ENCODE measurements around the gene ILF2.

DNA sequence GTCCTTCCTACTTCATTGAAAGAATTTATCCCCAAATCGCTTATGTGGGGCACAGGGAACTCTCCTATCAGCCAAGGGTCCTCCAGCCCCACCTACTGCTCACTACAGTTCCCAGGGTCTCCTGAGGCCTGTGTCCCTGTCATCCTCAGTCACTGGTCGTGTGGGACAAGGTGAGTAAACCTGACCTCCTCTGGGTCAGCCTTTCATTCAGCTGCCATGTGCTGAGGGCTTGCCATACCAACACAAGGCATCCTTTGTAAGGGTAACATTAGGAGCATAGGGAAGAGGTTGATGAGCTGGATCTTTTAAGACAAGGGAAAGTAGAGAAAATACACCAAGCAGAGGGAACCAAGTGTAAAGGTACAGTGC is 23.5 kb downstream of the ILF2 start:
- TF ChIP-seq, protein P1, sequence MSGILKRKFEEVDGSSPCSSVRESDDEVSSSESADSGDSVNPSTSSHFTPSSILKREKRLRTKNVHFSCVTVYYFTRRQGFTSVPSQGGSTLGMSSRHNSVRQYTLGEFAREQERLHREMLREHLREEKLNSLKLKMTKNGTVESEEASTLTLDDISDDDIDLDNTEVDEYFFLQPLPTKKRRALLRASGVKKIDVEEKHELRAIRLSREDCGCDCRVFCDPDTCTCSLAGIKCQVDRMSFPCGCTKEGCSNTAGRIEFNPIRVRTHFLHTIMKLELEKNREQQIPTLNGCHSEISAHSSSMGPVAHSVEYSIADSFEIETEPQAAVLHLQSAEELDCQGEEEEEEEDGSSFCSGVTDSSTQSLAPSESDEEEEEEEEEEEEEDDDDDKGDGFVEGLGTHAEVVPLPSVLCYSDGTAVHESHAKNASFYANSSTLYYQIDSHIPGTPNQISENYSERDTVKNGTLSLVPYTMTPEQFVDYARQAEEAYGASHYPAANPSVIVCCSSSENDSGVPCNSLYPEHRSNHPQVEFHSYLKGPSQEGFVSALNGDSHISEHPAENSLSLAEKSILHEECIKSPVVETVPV (CRISPR knock-in tag; IDR thresholded peaks at IDR 0.05) = no peak
- TF ChIP-seq ARNTL (CRISPR knock-in tag; IDR thresholded peaks at IDR 0.05; ENCODE audit: borderline replicate concordance, low read depth) (no peak), TCF4 (CRISPR knock-in tag; IDR thresholded peaks at IDR 0.05; ENCODE audit: borderline replicate concordance) (no peak), ZNF70 (CRISPR knock-in tag; IDR thresholded peaks at IDR 0.05) (no peak), ESRRG (CRISPR knock-in tag; IDR thresholded peaks at IDR 0.05) (no peak), GLIS3 (CRISPR knock-in tag; IDR thresholded peaks at IDR 0.05) (no peak), RARB (CRISPR knock-in tag; IDR thresholded peaks at IDR 0.05) (no peak), ZNF8 (CRISPR knock-in tag; IDR thresholded peaks at IDR 0.05) (no peak), TOX (CRISPR knock-in tag; IDR thresholded peaks at IDR 0.05; ENCODE audit: borderline replicate concordance) (no peak), ZNF565 (CRISPR knock-in tag; conservative IDR thresholded peaks at IDR 0.05; ENCODE audit: low read depth) (no peak), ZFP3 (CRISPR knock-in tag; IDR thresholded peaks at IDR 0.05) (no peak), SNAI2 (CRISPR knock-in tag; IDR thresholded peaks at IDR 0.05) (no peak)
- TF ChIP-seq, protein P2, sequence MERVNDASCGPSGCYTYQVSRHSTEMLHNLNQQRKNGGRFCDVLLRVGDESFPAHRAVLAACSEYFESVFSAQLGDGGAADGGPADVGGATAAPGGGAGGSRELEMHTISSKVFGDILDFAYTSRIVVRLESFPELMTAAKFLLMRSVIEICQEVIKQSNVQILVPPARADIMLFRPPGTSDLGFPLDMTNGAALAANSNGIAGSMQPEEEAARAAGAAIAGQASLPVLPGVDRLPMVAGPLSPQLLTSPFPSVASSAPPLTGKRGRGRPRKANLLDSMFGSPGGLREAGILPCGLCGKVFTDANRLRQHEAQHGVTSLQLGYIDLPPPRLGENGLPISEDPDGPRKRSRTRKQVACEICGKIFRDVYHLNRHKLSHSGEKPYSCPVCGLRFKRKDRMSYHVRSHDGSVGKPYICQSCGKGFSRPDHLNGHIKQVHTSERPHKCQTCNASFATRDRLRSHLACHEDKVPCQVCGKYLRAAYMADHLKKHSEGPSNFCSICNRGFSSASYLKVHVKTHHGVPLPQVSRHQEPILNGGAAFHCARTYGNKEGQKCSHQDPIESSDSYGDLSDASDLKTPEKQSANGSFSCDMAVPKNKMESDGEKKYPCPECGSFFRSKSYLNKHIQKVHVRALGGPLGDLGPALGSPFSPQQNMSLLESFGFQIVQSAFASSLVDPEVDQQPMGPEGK (CRISPR knock-in tag; IDR thresholded peaks at IDR 0.05; ENCODE audit: borderline replicate concordance) = 0 out of 2 replicates have a peak, but pooled peaks have one; percentile 13

Measured in SK-N-SH treated with all-trans-retinoic acid at 6 μM for 48 hours (cell line).